GM19239 (cell line): ENCODE results near the gene MYO16.
"Not testable (repeated sequence)": the region's sequence is repeated elsewhere in the genome, so short reads cannot be mapped to it uniquely, and the experiment has no call there.

ENCODE experiments used
- DNase-seq: peaks from one replicate; pipeline ENCODE4 v3.0.0; 2011; ENCODE audit warnings: low spot score; ENCODE audit not compliant: insufficient read length
- FAIRE-seq: peaks from 2 replicates; lab custom pipeline; 2011; peaks lifted over from hg19 to GRCh38; lab: Jason Lieb, UNC

MYO16 gene

GRCh38 chr13:109007946-109008345 lies 378.5 kb downstream of the MYO16 start:
- no peak for DNase-seq
- FAIRE-seq: no peak

DNA sequence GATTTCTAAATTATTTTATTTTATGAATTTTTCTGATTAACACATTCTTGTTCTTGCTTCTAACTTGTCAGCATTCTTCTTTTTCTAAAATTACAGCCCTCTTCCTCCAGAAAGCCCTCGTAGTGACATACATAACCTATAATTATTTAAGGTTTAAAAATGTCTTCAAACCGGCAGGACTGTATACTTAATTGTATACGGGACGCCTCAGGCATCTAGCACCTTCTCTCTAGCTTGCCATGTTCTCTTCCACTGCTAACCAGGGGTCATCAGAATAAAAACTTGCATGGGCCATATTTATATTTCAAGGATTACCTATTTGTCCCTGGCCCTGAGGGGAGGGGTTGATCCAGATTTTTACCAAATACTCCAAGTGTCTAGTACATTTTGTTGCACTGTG lies 380.3 kb downstream of the MYO16 start:
- no peak for DNase-seq
- FAIRE-seq: no peak

DNA sequence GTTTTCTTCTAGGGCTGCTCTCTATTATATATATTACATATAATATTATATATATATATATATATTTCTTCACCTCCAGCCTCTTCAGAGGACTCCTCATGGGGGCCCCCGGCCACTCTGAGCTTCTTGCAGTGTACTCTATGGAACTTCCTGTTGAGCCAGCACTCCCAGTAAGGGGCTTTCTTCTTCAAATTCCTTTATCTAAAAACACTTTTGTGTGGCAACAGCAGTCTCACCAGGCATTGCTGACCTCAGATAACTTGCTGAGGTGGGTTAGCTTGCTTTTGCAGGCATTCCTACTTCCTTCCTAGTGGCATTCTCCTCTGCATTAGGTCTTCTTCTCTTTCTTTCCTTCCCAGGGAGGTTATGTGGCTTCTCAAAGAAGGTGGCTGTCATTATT lies 381.5 kb downstream of the MYO16 start:
- DNase-seq: no peak
- no peak for FAIRE-seq

- no peak for FAIRE-seq
Observed at GRCh38 chr13:109012115-109012514, 382.7 kb downstream of the MYO16 start.

DNA sequence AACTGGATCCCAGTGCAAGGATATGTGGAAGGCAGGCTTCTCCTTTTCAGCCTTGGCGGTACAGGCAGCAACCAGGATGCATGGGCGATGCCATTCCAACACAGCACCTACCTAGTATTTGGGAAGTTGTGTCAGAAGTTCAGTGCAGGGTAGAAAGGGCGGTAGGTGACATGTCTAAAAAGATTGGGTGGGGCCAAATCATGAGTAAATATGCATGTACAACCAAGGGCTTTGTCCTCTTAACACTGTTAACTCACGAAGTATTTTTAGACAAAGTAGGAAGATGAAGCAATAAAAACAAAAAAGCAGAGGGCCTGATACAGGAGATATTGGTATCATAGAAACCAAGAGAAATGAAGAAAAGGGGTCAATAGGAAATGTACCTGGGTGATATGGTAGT lies 392.1 kb downstream of the MYO16 start:
- FAIRE-seq: no peak
- no peak for DNase-seq

More at GRCh38 chr13:109012115-109012514, 382.7 kb downstream of the MYO16 start:
- DNase-seq: no peak

DNA sequence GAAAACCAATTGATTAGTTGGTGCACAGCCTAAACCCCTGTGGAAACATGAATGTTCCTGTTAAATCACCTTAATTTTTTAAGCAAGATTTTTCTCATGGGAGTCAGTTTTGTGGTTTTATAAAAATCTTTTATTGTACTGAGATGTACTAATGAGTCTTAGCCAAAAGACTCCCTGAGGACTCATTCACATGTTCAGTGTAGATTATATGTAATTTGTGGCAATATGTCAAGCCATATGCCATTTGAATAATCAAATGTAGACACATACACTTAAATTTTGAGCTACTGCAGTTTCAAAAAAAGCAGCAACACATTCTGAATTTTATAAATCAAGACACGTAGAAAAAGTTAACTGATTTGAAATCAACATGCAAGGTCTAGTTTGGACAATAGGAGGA lies 395.2 kb downstream of the MYO16 start:
- DNase-seq: no peak

DNA sequence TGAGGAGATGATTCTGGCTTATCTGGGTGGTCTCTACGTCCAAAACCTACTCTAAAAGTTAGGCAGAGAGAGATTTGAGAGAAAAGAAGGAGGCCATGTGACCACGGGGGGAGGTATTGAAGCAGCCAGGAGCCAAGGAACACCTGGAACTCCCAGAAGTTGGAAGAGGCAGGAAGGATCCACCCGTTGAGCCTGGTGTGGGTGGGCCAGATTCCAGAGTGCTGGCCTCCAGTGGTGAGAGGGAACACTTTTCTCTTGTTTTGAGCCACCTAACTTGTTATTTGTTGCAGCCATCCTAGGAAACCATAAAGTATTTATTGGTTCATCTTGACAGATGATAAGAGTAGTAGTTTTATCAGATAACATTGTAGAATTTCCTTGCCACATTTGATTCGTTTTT lies 396.9 kb downstream of the MYO16 start:
- FAIRE-seq: no peak
- DNase-seq: no peak

More for the DNA sequence above, 395.2 kb downstream of the MYO16 start:
- FAIRE-seq: no peak

GRCh38 chr13:109028624-109029023 lies 399.2 kb downstream of the MYO16 start:
- DNase-seq (no peak), FAIRE-seq (no peak)

DNA sequence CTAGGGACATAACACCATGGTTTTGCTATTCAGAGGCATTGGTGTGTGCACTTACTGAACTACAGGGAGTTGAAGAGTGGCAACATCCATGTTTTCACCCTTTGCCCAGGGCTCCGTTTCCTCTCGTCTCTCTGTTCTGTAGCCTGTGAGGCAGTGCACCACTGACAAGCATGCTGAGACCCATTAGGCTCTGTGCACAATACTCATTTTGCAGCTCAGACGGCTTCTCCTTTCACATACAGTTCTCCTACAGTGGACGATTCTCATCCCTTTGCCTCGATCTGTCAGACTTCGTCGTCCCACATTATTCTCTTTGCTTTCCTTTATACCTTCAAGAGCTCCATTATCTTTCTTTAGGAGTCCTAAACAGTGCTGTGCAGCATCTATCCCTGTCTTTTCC lies 403.7 kb downstream of the MYO16 start:
- FAIRE-seq (no peak), DNase-seq (no peak)

DNA sequence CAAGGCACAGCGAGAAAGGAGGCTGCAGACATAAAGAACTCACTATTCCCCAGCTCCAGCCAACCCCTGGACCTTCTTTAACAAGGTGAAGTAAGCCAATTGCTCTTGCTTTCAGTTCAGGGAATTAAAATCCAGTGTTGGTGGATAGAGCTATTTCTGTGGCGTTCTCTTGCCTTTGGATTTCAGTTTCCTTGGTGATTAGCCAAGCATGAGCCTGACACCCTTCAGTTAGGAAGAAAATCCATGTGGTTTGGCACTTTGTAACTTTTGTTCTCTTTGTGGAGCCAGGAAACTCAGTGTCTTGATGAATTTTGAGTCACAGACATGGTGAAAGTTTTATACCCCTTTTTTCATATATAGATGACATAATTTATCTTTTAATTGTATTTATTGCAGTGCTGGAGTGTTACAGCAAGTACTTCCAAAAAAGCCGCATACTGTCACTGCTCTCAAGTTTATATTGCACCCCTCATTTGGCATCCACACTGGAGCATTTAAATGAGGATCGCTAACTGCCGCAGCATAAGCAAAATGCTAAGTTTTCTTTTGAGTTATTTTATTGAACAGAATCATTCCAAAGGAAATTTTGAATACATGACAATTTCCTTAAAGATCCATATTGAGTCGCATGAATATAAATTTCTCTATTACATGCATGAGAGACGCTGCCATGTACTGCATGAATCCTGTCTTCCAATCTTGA lies 406.8 kb downstream of the MYO16 start:
- no peak for DNase-seq

DNA sequence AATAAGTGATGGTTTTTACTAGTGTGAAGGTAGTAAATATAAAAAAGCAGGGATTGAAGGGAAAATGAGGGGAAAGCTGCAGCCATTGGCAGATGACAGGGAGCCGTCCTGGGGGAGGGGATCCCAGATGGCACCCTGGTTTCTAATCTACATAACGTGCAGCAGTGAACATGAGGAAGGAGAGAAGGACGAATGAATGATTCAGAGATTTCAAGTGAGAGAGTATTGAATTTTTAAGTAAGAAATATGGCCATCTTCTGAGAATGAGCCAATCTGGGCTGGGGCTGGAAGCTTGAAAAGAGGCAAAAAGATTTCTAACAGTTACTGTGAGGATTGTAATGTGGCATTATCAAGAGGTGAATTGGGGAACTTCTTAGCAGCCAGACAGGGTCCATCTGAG lies 414.2 kb downstream of the MYO16 start:
- DNase-seq (no peak), FAIRE-seq (no peak)

More for the DNA sequence above, 406.8 kb downstream of the MYO16 start:
- FAIRE-seq: no peak

DNA sequence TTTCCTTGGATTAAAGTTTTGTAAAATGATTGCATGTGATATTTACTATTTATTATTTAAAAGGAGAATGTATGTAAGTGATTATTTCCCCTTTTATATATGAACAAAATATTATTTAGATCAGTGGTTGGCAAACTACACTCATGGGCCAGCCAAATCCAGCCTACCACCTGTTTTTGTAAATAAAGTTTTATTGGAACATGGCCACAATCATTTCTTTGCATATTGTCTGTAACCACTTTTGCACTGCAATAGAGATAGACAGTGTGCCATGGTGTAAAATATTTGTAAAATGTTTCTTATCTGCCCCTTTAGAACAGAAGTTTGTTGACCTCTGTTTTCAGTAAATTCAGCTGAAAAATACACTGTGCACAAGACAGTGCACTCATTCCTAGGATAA lies 426.4 kb downstream of the MYO16 start:
- DNase-seq: no peak
- FAIRE-seq: no peak

- no peak for FAIRE-seq
- DNase-seq: no peak
Observed at GRCh38 chr13:109058087-109058486, 428.7 kb downstream of the MYO16 start.

- FAIRE-seq (no peak), DNase-seq (no peak)
Observed at GRCh38 chr13:109072505-109072904, 443.1 kb downstream of the MYO16 start.

GRCh38 chr13:109074436-109074835 lies 445.0 kb downstream of the MYO16 start:
- FAIRE-seq: no peak
- DNase-seq: no peak

DNA sequence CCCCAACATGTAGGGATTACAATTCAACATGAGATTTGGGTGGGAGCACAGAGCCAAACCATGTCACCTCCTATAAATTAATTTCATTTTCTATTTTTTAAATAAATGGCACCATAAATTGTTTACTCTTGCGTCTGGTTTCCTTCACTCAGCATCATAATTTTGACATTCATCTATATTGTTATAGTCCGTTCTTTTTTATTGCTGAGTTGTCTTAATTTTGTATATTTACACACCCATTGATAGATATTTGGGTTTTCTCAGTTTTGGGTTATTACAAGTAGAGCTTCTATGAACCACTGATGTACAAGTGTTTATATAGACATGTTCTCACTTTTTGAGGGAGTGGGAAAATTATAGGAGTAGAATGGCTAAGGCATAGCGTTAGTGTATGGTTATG lies 445.4 kb downstream of the MYO16 start:
- no peak for FAIRE-seq
- DNase-seq: no peak

- DNase-seq (no peak), FAIRE-seq (no peak)
Observed at GRCh38 chr13:109087916-109088623, 458.7 kb downstream of the MYO16 start.

GRCh38 chr13:109088624-109088917 lies 459.2 kb downstream of the MYO16 start:
- DNase-seq (no peak), FAIRE-seq (no peak)

GRCh38 chr13:109090796-109091195 lies 461.4 kb downstream of the MYO16 start:
- DNase-seq: no peak

GRCh38 chr13:109091249-109091648 lies 461.8 kb downstream of the MYO16 start:
- FAIRE-seq (no peak), DNase-seq (no peak)

More at GRCh38 chr13:109090796-109091195, 461.4 kb downstream of the MYO16 start:
- FAIRE-seq: no peak

DNA sequence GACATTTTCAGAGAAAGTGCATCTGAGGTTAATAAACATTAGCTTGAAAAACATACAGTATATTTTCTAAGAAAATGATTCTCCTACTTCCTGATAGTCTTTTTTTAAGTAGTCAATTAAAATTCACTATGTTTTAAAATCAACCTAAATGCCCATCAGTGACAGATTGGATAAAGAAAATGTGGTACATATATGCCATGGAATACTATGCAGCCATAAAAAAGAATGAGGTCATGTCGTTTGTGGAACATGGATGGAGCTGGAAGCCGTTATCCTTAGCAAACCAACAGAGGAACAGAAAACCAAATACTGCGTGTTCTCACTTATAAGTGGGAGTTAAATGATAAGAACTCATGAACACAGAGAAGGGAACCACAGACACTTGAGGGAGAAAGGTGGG lies 462.8 kb downstream of the MYO16 start:
- FAIRE-seq, DNase-seq: not testable (repeated sequence)

DNA sequence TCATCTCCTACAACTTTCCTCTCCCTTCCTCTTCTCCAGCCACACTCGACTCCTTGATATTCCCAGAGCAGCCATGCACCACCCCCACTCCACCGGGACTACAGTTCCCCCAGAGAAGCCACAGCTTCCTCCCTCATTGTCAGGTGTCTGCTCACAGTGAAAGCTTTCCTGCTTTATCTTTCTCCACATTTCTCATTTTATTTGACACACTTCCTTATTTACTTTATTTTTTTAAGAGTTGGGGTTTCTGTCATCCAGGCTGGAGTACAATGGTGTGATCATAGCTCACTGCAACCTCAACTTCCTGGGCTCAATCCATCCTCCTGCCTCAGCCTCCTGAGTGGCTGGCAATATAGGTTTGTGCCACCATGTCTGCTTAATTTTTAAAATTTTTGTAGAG lies 464.6 kb downstream of the MYO16 start:
- FAIRE-seq (no peak), DNase-seq (no peak)
